HepG2 (cell line): Measurements from ENCODE around the gene EIF4G2. TPM values are rescaled to one million over a fixed set of nuclear protein-coding genes. Genes with fewer than 3 reads are reported as not detected.

Experiments used
- ATF6 ChIP-seq: sonication (generic); formaldehyde crosslinking; conservative IDR thresholded peaks from 2 replicates; pipeline ENCODE4 v1.4.0; 2020; ENCODE audit warnings: missing genetic modification reagents
- CAMTA2 ChIP-seq: sonication (generic); formaldehyde crosslinking; IDR thresholded peaks from 2 replicates; pipeline ENCODE4 v1.4.0; 2020; ENCODE audit warnings: mild to moderate bottlenecking, missing genetic modification reagents, borderline replicate concordance
- CEBPB ChIP-seq: IDR thresholded peaks from 2 replicates; pipeline ENCODE4 v1.6.1; 2011; ENCODE audit warnings: low read depth, low read length, improper control_type of control experiment, borderline replicate concordance
- ERF ChIP-seq: IDR thresholded peaks from 2 replicates; pipeline ENCODE4 v1.6.1; 2018; ENCODE audit warnings: missing biosample characterization, missing genetic modification reagents
- ETV6 ChIP-seq: sonication (generic); formaldehyde crosslinking; conservative IDR thresholded peaks from 2 replicates; pipeline ENCODE4 v1.4.0; 2020; ENCODE audit warnings: missing genetic modification reagents
- FOXP4 ChIP-seq: sonication (generic); formaldehyde crosslinking; IDR thresholded peaks from 2 replicates; pipeline ENCODE4 v1.4.0; 2020; ENCODE audit warnings: missing genetic modification reagents
- HDAC6 ChIP-seq: fragments of 200-600 bp; sonication (generic); IDR thresholded peaks from 2 replicates; pipeline ENCODE4 v1.7.0; 2017; ENCODE audit warnings: mild to moderate bottlenecking, antibody characterized with exemption, low read length, low read depth
- KAT8 ChIP-seq: IDR thresholded peaks from 2 replicates; pipeline ENCODE4 v1.6.1; 2016; ENCODE audit warnings: missing genetic modification reagents, missing compliant biosample characterization
- MNT ChIP-seq: fragments of 450-650 bp; IDR thresholded peaks from 2 replicates; pipeline ENCODE4 v1.6.1; 2016
- MXD4 ChIP-seq: IDR thresholded peaks from 2 replicates; pipeline ENCODE4 v1.6.1; 2016; ENCODE audit warnings: mild to moderate bottlenecking, missing biosample characterization, missing genetic modification reagents
- NFKBIZ ChIP-seq: IDR thresholded peaks from 2 replicates; pipeline ENCODE4 v1.6.1; 2018; ENCODE audit warnings: missing genetic modification reagents, missing compliant biosample characterization
- PHB2 ChIP-seq: fragments of 450-650 bp; IDR thresholded peaks from 2 replicates; pipeline ENCODE4 v1.6.1; 2018; ENCODE audit not compliant: partially characterized antibody
- RBM22 ChIP-seq: fragments of 200-400 bp; formaldehyde crosslinking; optimal IDR thresholded peaks from 2 replicates; pipeline ENCODE3; 2017; ENCODE audit warnings: mild to moderate bottlenecking, low read length, moderate library complexity
- SMAD9 ChIP-seq: sonication (generic); formaldehyde crosslinking; IDR thresholded peaks from 2 replicates; pipeline ENCODE4 v1.5.1; 2020; ENCODE audit warnings: mild to moderate bottlenecking, missing genetic modification reagents
- TFDP2 ChIP-seq: sonication (generic); formaldehyde crosslinking; IDR thresholded peaks from 2 replicates; pipeline ENCODE4 v1.4.0; 2020; ENCODE audit warnings: missing genetic modification reagents
- ZFP90 ChIP-seq: sonication (generic); formaldehyde crosslinking; IDR thresholded peaks from 2 replicates; pipeline ENCODE4 v1.8.0; 2022; ENCODE audit warnings: missing genetic modification reagents, mild to moderate bottlenecking, inconsistent platforms, borderline replicate concordance
- ZNF180 ChIP-seq: sonication (generic); formaldehyde crosslinking; IDR thresholded peaks from 2 replicates; pipeline ENCODE4 v1.4.0; 2020; ENCODE audit warnings: low read depth, missing genetic modification reagents, borderline replicate concordance
- ZNF414 ChIP-seq: sonication (generic); formaldehyde crosslinking; IDR thresholded peaks from 2 replicates; pipeline ENCODE4 v1.5.0; 2020; ENCODE audit warnings: missing genetic modification reagents
- ZNF563 ChIP-seq: sonication (generic); formaldehyde crosslinking; IDR thresholded peaks from 2 replicates; pipeline ENCODE4 v1.8.0; 2022; ENCODE audit warnings: mild to moderate bottlenecking, moderate library complexity, missing genetic modification reagents
- ZXDC ChIP-seq: sonication (generic); formaldehyde crosslinking; IDR thresholded peaks from 2 replicates; pipeline ENCODE4 v1.5.0; 2020; ENCODE audit warnings: mild to moderate bottlenecking, missing genetic modification reagents
- polyA plus RNA-seq, 8 experiments: library from polyadenylated mRNA; depleted of rRNA in 3 of 8; stranded (reverse) in 7 of 8; unstranded in 1 of 8; fragments of >200 nt; fragmentation: Illumina TruSeq in 4 of 8; extraction: Trizol in 4 of 8; gene quantifications; 2 replicates each; pipeline versions ENCODE4 v1.2.1 to v1.2.3, GENCODE V29; 2011 to 2016; ENCODE audit warnings: low read depth in 4 of 8, missing spikeins in 1 of 8, mixed read lengths in 1 of 8; ENCODE audit not compliant: insufficient read depth in 1 of 8
- total RNA-seq, 5 experiments: library from RNA; depleted of rRNA; stranded (reverse); fragments of >200 nt; fragmentation: Illumina TruSeq; extraction: Trizol; gene quantifications; 2 replicates each; pipeline ENCODE4 v1.2.3, GENCODE V29; 2016; ENCODE audit warnings: low read depth in 1 of 5

Gene EIF4G2
- total and polyA plus RNA-seq, 2 of the 13 experiments (the other 11 are each of a cell fraction or from before 2014, with no cell fraction given), result 362 to 546 TPM

GRCh38 chr11:10807493-10808234 is 1.1 kb downstream of the EIF4G2 start (continued):
- no peak for TF ChIP-seq FOXP4 (CRISPR knock-in tag)
- no peak for TF ChIP-seq RBM22
- no peak for TF ChIP-seq ZXDC
- TF ChIP-seq ZNF180, result no peak
- TF ChIP-seq CAMTA2 (CRISPR knock-in tag), result no peak
- no peak for TF ChIP-seq HDAC6
- TF ChIP-seq ZNF414 (CRISPR knock-in tag), result no peak
- no peak for TF ChIP-seq KAT8 (CRISPR knock-in tag)
- TF ChIP-seq ERF (CRISPR knock-in tag), result no peak
- no peak for TF ChIP-seq ZNF563 (CRISPR knock-in tag)
- TF ChIP-seq NFKBIZ, result no peak
- TF ChIP-seq SMAD9, result 0 out of 2 replicates have a peak, but pooled peaks have one; percentile 65
- no peak for TF ChIP-seq PHB2
- TF ChIP-seq ZFP90, result peak; percentile 30; the same call in 1 of the 2 replicates
- TF ChIP-seq MNT, result no peak
- TF ChIP-seq ATF6 (CRISPR knock-in tag), result no peak
- TF ChIP-seq TFDP2, result no peak
- TF ChIP-seq MXD4 (CRISPR knock-in tag), result no peak
- TF ChIP-seq CEBPB, result no peak
- TF ChIP-seq ETV6 (CRISPR knock-in tag), result no peak
